Measurements from ENCODE around the gene PREPL.

DNA sequence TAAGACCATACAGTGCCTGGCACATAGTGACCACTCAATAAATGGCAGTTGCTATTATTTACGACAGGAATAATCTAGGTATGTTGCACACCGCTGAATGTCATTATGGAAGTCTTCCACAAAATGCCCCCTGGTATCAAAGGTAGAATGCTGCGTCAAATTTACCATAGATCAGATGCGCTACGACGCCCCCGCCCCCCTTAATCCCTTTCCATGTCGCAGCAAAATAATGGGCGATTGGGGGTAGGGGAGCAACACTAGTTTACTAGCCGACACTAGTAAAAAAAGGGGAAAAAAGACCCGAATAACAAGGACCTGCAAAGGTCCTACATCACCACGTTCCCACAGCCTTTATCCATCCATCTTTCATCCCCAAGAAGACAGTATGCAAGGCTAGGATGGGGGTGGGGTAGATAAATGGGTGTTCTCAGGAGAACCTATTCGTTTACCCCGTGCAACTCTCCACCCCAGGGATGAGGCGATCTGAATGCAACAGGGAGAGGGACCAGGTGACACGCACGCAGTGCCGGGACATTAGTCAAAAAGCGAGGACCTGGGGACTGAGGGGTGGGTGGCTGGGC is 455 bp downstream of the PREPL start:
- TF ChIP-seq, protein P1, sequence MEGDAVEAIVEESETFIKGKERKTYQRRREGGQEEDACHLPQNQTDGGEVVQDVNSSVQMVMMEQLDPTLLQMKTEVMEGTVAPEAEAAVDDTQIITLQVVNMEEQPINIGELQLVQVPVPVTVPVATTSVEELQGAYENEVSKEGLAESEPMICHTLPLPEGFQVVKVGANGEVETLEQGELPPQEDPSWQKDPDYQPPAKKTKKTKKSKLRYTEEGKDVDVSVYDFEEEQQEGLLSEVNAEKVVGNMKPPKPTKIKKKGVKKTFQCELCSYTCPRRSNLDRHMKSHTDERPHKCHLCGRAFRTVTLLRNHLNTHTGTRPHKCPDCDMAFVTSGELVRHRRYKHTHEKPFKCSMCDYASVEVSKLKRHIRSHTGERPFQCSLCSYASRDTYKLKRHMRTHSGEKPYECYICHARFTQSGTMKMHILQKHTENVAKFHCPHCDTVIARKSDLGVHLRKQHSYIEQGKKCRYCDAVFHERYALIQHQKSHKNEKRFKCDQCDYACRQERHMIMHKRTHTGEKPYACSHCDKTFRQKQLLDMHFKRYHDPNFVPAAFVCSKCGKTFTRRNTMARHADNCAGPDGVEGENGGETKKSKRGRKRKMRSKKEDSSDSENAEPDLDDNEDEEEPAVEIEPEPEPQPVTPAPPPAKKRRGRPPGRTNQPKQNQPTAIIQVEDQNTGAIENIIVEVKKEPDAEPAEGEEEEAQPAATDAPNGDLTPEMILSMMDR (IDR thresholded peaks at IDR 0.05; ENCODE audit: insufficient read depth, low read length, poor library complexity, severe bottlenecking), result no peak
- no peak for TF ChIP-seq EZH2phosphoT487 (conservative IDR thresholded peaks at IDR 0.05; ENCODE audit: low read length)

Data from SU-DHL-6 (cell line).